H1 (cell line): ENCODE data around the gene RNF38. TPM values are rescaled to one million over a fixed set of nuclear protein-coding genes. Genes with fewer than 3 reads are reported as not detected.

Experiments
- CTCF ChIA-PET: fragments of 300-600 bp; sonication (Branson Sonifier 250); formaldehyde crosslinking; loops from one replicate; lab custom pipeline; 2021; ENCODE audit not compliant: partially characterized antibody; lab: Charles Lee
- POLR2A ChIA-PET: fragments of 300-600 bp; sonication (Branson Sonifier 250); formaldehyde crosslinking; loops from one replicate; lab custom pipeline; 2021; ENCODE audit warnings: inconsistent platforms; ENCODE audit not compliant: partially characterized antibody; lab: Charles Lee
- DNase-seq, 2 experiments: peaks; one replicate each; pipeline versions ENCODE4 v3.0.0 to v3.0.0-alpha.2; 2010 to 2022; ENCODE audit warnings: low spot score in 2 of 2, low read depth in 1 of 2, mixed read lengths in 1 of 2
- FAIRE-seq: peaks from 2 replicates; lab custom pipeline; 2011; peaks lifted over from hg19 to GRCh38; lab: Jason Lieb, UNC
- H2AFZ ChIP-seq: 2 replicates; pipeline ENCODE4 v1.8.1; 2012; ENCODE audit warnings: low read length, inconsistent platforms
- H2AK5ac ChIP-seq: 2 replicates; pipeline ENCODE4 v1.6.1; 2013; ENCODE audit warnings: low read depth, low read length
- H2BK120ac ChIP-seq: replicated peaks from 2 replicates; pipeline ENCODE3; 2013; ENCODE audit warnings: low read depth, low read length, inconsistent platforms
- H2BK12ac ChIP-seq: 2 replicates; pipeline ENCODE4 v1.6.1; 2013; ENCODE audit warnings: low read depth, low read length
- H2BK15ac ChIP-seq: 2 replicates; pipeline ENCODE4 v1.6.1; 2013; ENCODE audit warnings: low read length
- H2BK20ac ChIP-seq: 2 replicates; pipeline ENCODE4 v1.6.1; 2013; ENCODE audit warnings: low read length
- H2BK5ac ChIP-seq: 2 replicates; pipeline ENCODE4 v1.6.1; 2013; ENCODE audit warnings: low read depth, low read length
- H3K14ac ChIP-seq: 2 replicates; pipeline ENCODE4 v1.6.1; 2013; ENCODE audit warnings: inconsistent platforms; ENCODE audit not compliant: insufficient read length
- H3K18ac ChIP-seq: 2 replicates; pipeline ENCODE4 v1.6.1; 2013; ENCODE audit warnings: low read length; ENCODE audit errors: extremely low read depth
- H3K23ac ChIP-seq: 2 replicates; pipeline ENCODE4 v1.6.1; 2013; ENCODE audit warnings: inconsistent platforms; ENCODE audit not compliant: insufficient read length
- H3K23me2 ChIP-seq: 2 replicates; pipeline ENCODE4 v1.6.1; 2013; ENCODE audit warnings: low read depth, low read length
- H3K27ac ChIP-seq: 2 replicates; pipeline ENCODE4 v1.6.1; 2011; ENCODE audit warnings: low read depth, low read length, inconsistent platforms
- H3K27me3 ChIP-seq, 4 experiments: replicated peaks in 1 of 4; 1 replicate in 1 of 4; 2 replicates in 3 of 4; pipeline versions ENCODE4 v1.6.1 to v1.8.1; 2011 to 2013; ENCODE audit warnings: low read length in 3 of 4, mild to moderate bottlenecking in 3 of 4, inconsistent platforms in 2 of 4, mixed read lengths in 2 of 4, moderate library complexity in 1 of 4; ENCODE audit not compliant: control insufficient read depth in 3 of 4, insufficient read depth in 3 of 4; ENCODE audit errors: extremely low read depth in 1 of 4
- H3K36me3 ChIP-seq, 4 experiments: 2 replicates each; pipeline versions ENCODE4 v1.6.1 to v1.8.1; 2011 to 2013; ENCODE audit warnings: mild to moderate bottlenecking in 4 of 4, low read length in 3 of 4, moderate library complexity in 2 of 4, control low read depth in 1 of 4, inconsistent platforms in 1 of 4; ENCODE audit not compliant: insufficient read depth in 4 of 4, control insufficient read depth in 2 of 4
- H3K4ac ChIP-seq: replicated peaks from 2 replicates; pipeline ENCODE3; 2013; ENCODE audit warnings: low read length, low read depth, mixed read lengths, inconsistent platforms; ENCODE audit not compliant: insufficient read length
- H3K4me1 ChIP-seq, 4 experiments: replicated peaks in 1 of 4; 1 replicate in 1 of 4; 2 replicates in 3 of 4; pipeline versions ENCODE4 v1.6.1 to v1.8.1; 2011 to 2013; ENCODE audit warnings: low read length in 3 of 4, inconsistent platforms in 2 of 4, mixed read lengths in 1 of 4; ENCODE audit not compliant: insufficient read depth in 4 of 4, control insufficient read depth in 3 of 4
- H3K4me2 ChIP-seq, 2 experiments: 2 replicates each; pipeline versions ENCODE4 v1.6.1 to v1.8.1; 2011 to 2013; ENCODE audit warnings: low read depth in 2 of 2, low read length in 2 of 2, control low read depth in 1 of 2, inconsistent platforms in 1 of 2, mild to moderate bottlenecking in 1 of 2; ENCODE audit not compliant: insufficient read depth in 1 of 2
- H3K4me3 ChIP-seq, 4 experiments: fragments of 200-600, 300-600 bp in 1 of 4; sonication (generic), shearing (Covaris generic), sonication (Bioruptor Twin) in 1 of 4; 2 replicates each; pipeline versions ENCODE4 v1.5.1 to v1.8.1; 2011 to 2016; ENCODE audit warnings: low read length in 4 of 4, low read depth in 3 of 4, control low read depth in 2 of 4, inconsistent platforms in 2 of 4, mild to moderate bottlenecking in 2 of 4, mixed read lengths in 1 of 4, moderate library complexity in 1 of 4; ENCODE audit not compliant: insufficient read depth in 2 of 4; ENCODE audit errors: extremely low read depth in 1 of 4
- H3K56ac ChIP-seq: replicated peaks from 2 replicates; pipeline ENCODE3; 2013; ENCODE audit warnings: low read depth, mild to moderate bottlenecking, mixed read lengths, low read length, inconsistent platforms; ENCODE audit not compliant: insufficient read length
- H3K79me1 ChIP-seq: 2 replicates; pipeline ENCODE4 v1.6.1; 2013; ENCODE audit warnings: low read depth, low read length, control low read depth
- H3K79me2 ChIP-seq, 2 experiments: 2 replicates each; pipeline versions ENCODE4 v1.6.1 to v1.8.1; 2012 to 2013; ENCODE audit warnings: low read length in 2 of 2, mild to moderate bottlenecking in 2 of 2, inconsistent platforms in 1 of 2; ENCODE audit not compliant: insufficient read depth in 2 of 2, control insufficient read depth in 1 of 2
- H3K9ac ChIP-seq, 4 experiments: replicated peaks in 1 of 4; 1 replicate in 1 of 4; 2 replicates in 3 of 4; pipeline versions ENCODE4 v1.6.1 to v1.8.1; 2011 to 2013; ENCODE audit warnings: low read depth in 3 of 4, low read length in 3 of 4, control low read depth in 2 of 4, mild to moderate bottlenecking in 2 of 4, moderate library complexity in 2 of 4, inconsistent platforms in 1 of 4; ENCODE audit errors: extremely low read depth in 1 of 4
- H3K9me3 ChIP-seq, 2 experiments: 2 replicates each; pipeline versions ENCODE4 v1.6.1 to v1.8.1; 2012 to 2013; ENCODE audit warnings: mild to moderate bottlenecking in 2 of 2, moderate library complexity in 2 of 2, control low read depth in 1 of 2, inconsistent platforms in 1 of 2, low read depth in 1 of 2, low read length in 1 of 2, mixed read lengths in 1 of 2; ENCODE audit not compliant: insufficient read depth in 2 of 2
- H4K20me1 ChIP-seq, 2 experiments: replicated peaks in 1 of 2; 2 replicates each; pipeline versions ENCODE3 to v1.8.1; 2011 to 2013; ENCODE audit warnings: inconsistent platforms in 2 of 2, low read length in 2 of 2, mild to moderate bottlenecking in 1 of 2; ENCODE audit not compliant: insufficient read depth in 2 of 2, control insufficient read depth in 1 of 2
- H4K5ac ChIP-seq: 2 replicates; pipeline ENCODE4 v1.6.1; 2013; ENCODE audit warnings: low read length, low read depth, mixed read lengths, inconsistent platforms; ENCODE audit not compliant: insufficient read length
- H4K8ac ChIP-seq: 2 replicates; pipeline ENCODE4 v1.8.0; 2013; ENCODE audit warnings: mild to moderate bottlenecking, moderate library complexity, low read length, inconsistent platforms; ENCODE audit not compliant: insufficient read depth; ENCODE audit errors: extremely low read depth
- H4K91ac ChIP-seq: replicated peaks from 2 replicates; pipeline ENCODE3; 2013; ENCODE audit warnings: low read length, mixed read lengths, inconsistent platforms; ENCODE audit not compliant: insufficient read length
- ATF3 ChIP-seq: IDR thresholded peaks from 2 replicates; pipeline ENCODE4 v1.6.1; 2011; ENCODE audit warnings: low read depth, mild to moderate bottlenecking, low read length; ENCODE audit not compliant: insufficient read depth
- CREB1 ChIP-seq: IDR thresholded peaks from 2 replicates; pipeline ENCODE4 v1.6.1; 2012; ENCODE audit warnings: inconsistent platforms
- CTBP2 ChIP-seq: IDR thresholded peaks from 2 replicates; pipeline ENCODE4 v1.7.0; 2011; ENCODE audit warnings: borderline replicate concordance, mild to moderate bottlenecking, moderate library complexity, mixed read lengths, low read length; ENCODE audit not compliant: insufficient read depth, insufficient read length
- E2F6 ChIP-seq: IDR thresholded peaks from 2 replicates; pipeline ENCODE4 v1.6.1; 2012; ENCODE audit warnings: inconsistent platforms
- EP300 ChIP-seq, 2 experiments: IDR thresholded peaks; 1 replicate in 1 of 2; 2 replicates in 1 of 2; pipeline ENCODE4 v1.6.1; 2011 to 2012; ENCODE audit warnings: low read depth in 2 of 2, low read length in 2 of 2, mild to moderate bottlenecking in 2 of 2, borderline replicate concordance in 1 of 2, inconsistent platforms in 1 of 2, moderate library complexity in 1 of 2
- HDAC2 ChIP-seq, 2 experiments: fragments of 300-600 bp in 1 of 2; sonication (generic) in 1 of 2; IDR thresholded peaks; 2 replicates each; pipeline ENCODE4 v1.6.1; 2011 to 2012; ENCODE audit warnings: low read depth in 2 of 2, low read length in 2 of 2, mild to moderate bottlenecking in 2 of 2, moderate library complexity in 2 of 2, borderline replicate concordance in 1 of 2, inconsistent platforms in 1 of 2
- KDM4A ChIP-seq: IDR thresholded peaks from one replicate; pipeline ENCODE4 v1.7.1; 2012; ENCODE audit warnings: low read depth, mild to moderate bottlenecking, moderate library complexity, low read length, inconsistent platforms; ENCODE audit not compliant: severe bottlenecking
- NRF1 ChIP-seq: IDR thresholded peaks from 2 replicates; pipeline ENCODE4 v1.6.1; 2011; ENCODE audit warnings: mild to moderate bottlenecking, low read depth, low read length, improper control_type of control experiment
- RFX5 ChIP-seq: IDR thresholded peaks from 2 replicates; pipeline ENCODE4 v1.6.1; 2011; ENCODE audit warnings: low read depth, low read length, improper control_type of control experiment, borderline replicate concordance
- SAP30 ChIP-seq: fragments of 300-600 bp; sonication (generic); IDR thresholded peaks from 2 replicates; pipeline ENCODE4 v1.7.1; 2012; ENCODE audit warnings: low read length, moderate library complexity, mild to moderate bottlenecking, inconsistent platforms; ENCODE audit not compliant: insufficient read depth, insufficient replicate concordance
- SP4 ChIP-seq: IDR thresholded peaks from 2 replicates; pipeline ENCODE4 v1.6.1; 2012; ENCODE audit warnings: low read length, inconsistent platforms
- TAF1 ChIP-seq: IDR thresholded peaks from 2 replicates; pipeline ENCODE4 v1.6.1; 2011; ENCODE audit warnings: mild to moderate bottlenecking, low read depth, low read length
- WGBS, 2 experiments: shearing (Covaris generic) in 1 of 2; methylation state at CpG; one replicate each; pipeline versions ENCODE4 v1.1.6 to v1.1.7; 2013 to 2015; ENCODE audit warnings: low lambda C conversion rate in 2 of 2, mixed read lengths in 2 of 2, inconsistent platforms in 1 of 2, low coverage in 1 of 2, missing lambda C conversion rate in 1 of 2; ENCODE audit not compliant: insufficient replicate concordance in 2 of 2, insufficient coverage in 1 of 2, insufficient read length in 1 of 2; ENCODE audit errors: extremely low coverage in 1 of 2, missing lambda C conversion rate in 1 of 2; 5-methylcytosine and 5-hydroxymethylcytosine counted together
- polyA plus RNA-seq, 7 experiments: library from polyadenylated mRNA; depleted of rRNA in 3 of 7; stranded (reverse) in 5 of 7; unstranded in 2 of 7; fragments of >200 nt in 5 of 7; fragments of 200-250 nt in 2 of 7; gene quantifications; 1 replicate in 5 of 7; 2 replicates in 1 of 7; 4 replicates in 1 of 7; pipeline versions ENCODE4 v1.2.1 to v1.2.3, GENCODE V29; 2011 to 2013; ENCODE audit warnings: missing spikeins in 2 of 7, mixed read lengths in 2 of 7
- total RNA-seq: library from RNA; stranded (reverse); fragmentation: NEBNext Ultra II Directional; extraction: Animal tissue kit (Norgen Biotek cat#: 25700); gene quantifications from 2 replicates; pipeline ENCODE4 v1.2.1, GENCODE V29; 2021

Gene RNF38
- total and polyA plus RNA-seq, 2 of the 8 experiments (the other 6 are each of a cell fraction or from before 2014, with no cell fraction given) = 54.9 to 60.9 TPM

GRCh38 chr9:36364577-36364976 is 35.5 kb downstream of the RNF38 start:
- H3K4me2 ChIP-seq = no peak overlapping the region
- POLR2A ChIA-PET = no interaction called here
- no peak overlapping the region for H4K5ac ChIP-seq
- no peak overlapping the region for H3K14ac ChIP-seq
- no peak overlapping the region for H3K9ac ChIP-seq
- H3K9me3 ChIP-seq = no peaks in the 10 kb centered on the region
- H3K18ac ChIP-seq = no peak overlapping the region
- peaks cover 8 to 55% (median 20%) of the 10 kb centered on the region in 4 experiments; a peak in 6 of 8 replicates for H3K36me3 ChIP-seq
- H3K79me1 ChIP-seq = no peaks in the 10 kb centered on the region; the same call in 1 of the 2 replicates
- 83% methylated on average over 1 of the region's 1 CpG; no CpG with 5 or more reads in 1 of the 2 experiments for WGBS, 2 experiments
- H2AK5ac ChIP-seq = no peak overlapping the region
- no peak overlapping the region for H2AFZ ChIP-seq
- H4K20me1 ChIP-seq = peaks cover 0 to 3% of the 10 kb centered on the region in 2 experiments
- H2BK15ac ChIP-seq = no peak overlapping the region
- no peak overlapping the region for H4K91ac ChIP-seq
- no peak overlapping the region for H3K56ac ChIP-seq
- no peak for DNase-seq
- H2BK12ac ChIP-seq = no peak overlapping the region
- H2BK5ac ChIP-seq = no peak overlapping the region
- H3K4ac ChIP-seq = no peak overlapping the region
- no peak overlapping the region for H2BK120ac ChIP-seq
- no peaks in the 10 kb centered on the region for H3K27me3 ChIP-seq
- CTCF ChIA-PET = interaction anchor here (0.9 to 1.3 kb wide), 4 partner anchors 20 to 510 kb away, joined by 3 to 5 read pairs (median 4); no protein-coding TSS in a partner anchor
- no peak for FAIRE-seq
- H3K79me2 ChIP-seq = peaks cover 0 to 8% of the 10 kb centered on the region in 2 experiments; a peak in 1 of 4 replicates
- H3K23ac ChIP-seq = no peak overlapping the region
- no peak overlapping the region for H3K4me3 ChIP-seq
- H3K27ac ChIP-seq = no peak overlapping the region
- H2BK20ac ChIP-seq = no peak overlapping the region
- no peaks in the 10 kb centered on the region for H3K4me1 ChIP-seq
- H4K8ac ChIP-seq = no peak overlapping the region
- no peaks in the 10 kb centered on the region for H3K23me2 ChIP-seq
- TF ChIP-seq EP300 (IDR thresholded peaks at IDR 0.05; ENCODE audit: borderline replicate concordance in 1 of 2, low read depth in 2 of 2, low read length in 2 of 2) (no peak), SAP30 (no peak), CREB1 (no peak), NRF1 (no peak), TAF1 (no peak), KDM4A (no peak), ATF3 (no peak), RFX5 (no peak), HDAC2 (IDR thresholded peaks at IDR 0.05; ENCODE audit: borderline replicate concordance in 1 of 2, low read depth in 2 of 2, low read length in 2 of 2) (no peak), CTBP2 (no peak), E2F6 (no peak), SP4 (no peak)
